CD4-positive, alpha-beta T cell treated with Interleukin-1 beta for 1 hour (primary cell): Measurements from ENCODE around the gene PTER.

Source experiments
- DNase-seq, 2 donors: peaks; one replicate each; pipeline ENCODE4 v3.0.0-alpha.2; 2020 to 2022

Gene PTER

GRCh38 chr10:16436758-16437539 is at the start of gene PTER:
Gene PTER (plus strand): TSS chr10:16437010. CDS start chr10:16484385, 47,375 bp downstream.
- peak; percentile 95 to 97 for DNase-seq

GRCh38 chr10:16392531-16393069 is 44.2 kb upstream of the PTER start:
- DNase-seq = no peak

- DNase-seq = no peak
Observed at GRCh38 chr10:16393271-16393858, 43.4 kb upstream of the PTER start.

- DNase-seq = no peak
Observed at GRCh38 chr10:16401416-16401815, 35.4 kb upstream of the PTER start.

GRCh38 chr10:16408379-16408778 is 28.4 kb upstream of the PTER start:
- no peak for DNase-seq

- DNase-seq = no peak
Observed at GRCh38 chr10:16417341-16417740, 19.5 kb upstream of the PTER start.

- DNase-seq = no peak
Observed at GRCh38 chr10:16423599-16423998, 13.2 kb upstream of the PTER start.

GRCh38 chr10:16425449-16425848 is 11.4 kb upstream of the PTER start:
- DNase-seq = no peak

GRCh38 chr10:16429539-16429938 is 7.3 kb upstream of the PTER start:
- no peak for DNase-seq

- DNase-seq = no peak
Observed at GRCh38 chr10:16436367-16436757, 448 bp upstream of the PTER start.

- no peak for DNase-seq
Observed at GRCh38 chr10:16437540-16437894, 707 bp downstream of the PTER start.

GRCh38 chr10:16439295-16439694 is 2.5 kb downstream of the PTER start:
- DNase-seq = no peak

- DNase-seq = peak in 1 of 2 donors; percentile 14
Observed at GRCh38 chr10:16440396-16441133, 3.8 kb downstream of the PTER start.

- no peak for DNase-seq
Observed at GRCh38 chr10:16441173-16441840, 4.5 kb downstream of the PTER start.

- DNase-seq = no peak
Observed at GRCh38 chr10:16442914-16443313, 6.1 kb downstream of the PTER start.

GRCh38 chr10:16445770-16446469 is 9.1 kb downstream of the PTER start:
- no peak for DNase-seq

GRCh38 chr10:16449454-16449853 is 12.6 kb downstream of the PTER start:
- no peak for DNase-seq

GRCh38 chr10:16458166-16458955 is 21.6 kb downstream of the PTER start:
- no peak for DNase-seq

- DNase-seq = no peak
Observed at GRCh38 chr10:16459423-16459939, 22.7 kb downstream of the PTER start.

GRCh38 chr10:16466001-16466400 is 29.2 kb downstream of the PTER start:
- no peak for DNase-seq

- peak; percentile 9 to 24 for DNase-seq
Observed at GRCh38 chr10:16470747-16471146, 33.9 kb downstream of the PTER start.
